BLaER1 (cell line): ENCODE measurements around the gene SLAIN1.

Source experiments
- H3K27ac ChIP-seq: shearing (Covaris generic); formaldehyde crosslinking; 2 replicates; pipeline ENCODE4 v1.8.1; 2022
- H3K27me3 ChIP-seq: shearing (Covaris generic); formaldehyde crosslinking; 2 replicates; pipeline ENCODE4 v1.8.1; 2022
- H3K36me3 ChIP-seq: shearing (Covaris generic); formaldehyde crosslinking; 2 replicates; pipeline ENCODE4 v1.8.1; 2022
- H3K4me1 ChIP-seq: shearing (Covaris generic); formaldehyde crosslinking; 2 replicates; pipeline ENCODE4 v1.8.1; 2022
- H3K4me2 ChIP-seq: shearing (Covaris generic); formaldehyde crosslinking; 2 replicates; pipeline ENCODE4 v1.8.1; 2022
- H3K4me3 ChIP-seq: shearing (Covaris generic); formaldehyde crosslinking; 2 replicates; pipeline ENCODE4 v1.8.1; 2022
- H3K9ac ChIP-seq: shearing (Covaris generic); formaldehyde crosslinking; 2 replicates; pipeline ENCODE4 v1.8.1; 2022
- H3K9me3 ChIP-seq: shearing (Covaris generic); formaldehyde crosslinking; 2 replicates; pipeline ENCODE4 v1.8.1; 2022
- H4K20me1 ChIP-seq: shearing (Covaris generic); formaldehyde crosslinking; 2 replicates; pipeline ENCODE4 v1.8.1; 2022
- Cebpa-rat ChIP-seq: shearing (Covaris generic); IDR thresholded peaks from 2 replicates; pipeline ENCODE4 v1.8.1; 2022

SLAIN1 gene

DNA sequence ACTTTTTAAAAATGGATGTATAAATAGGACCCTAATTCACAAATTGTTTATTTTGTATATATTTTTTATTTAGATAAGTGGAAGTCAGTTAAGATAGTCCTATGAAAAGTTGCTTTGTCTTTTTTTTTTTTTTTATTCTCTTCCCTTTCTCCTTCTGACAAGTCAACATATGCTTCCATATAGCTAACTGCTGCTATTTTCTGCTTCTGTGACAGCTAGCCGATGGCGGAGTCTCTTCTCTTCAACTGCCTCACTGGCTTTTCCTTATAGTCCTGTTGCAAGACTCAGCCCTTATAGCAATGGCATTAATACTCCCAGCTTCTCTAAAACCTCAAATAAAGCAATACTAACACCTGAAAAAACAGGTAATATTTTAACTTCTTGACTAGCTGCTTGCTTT is 45.3 kb downstream of the SLAIN1 start:
- H3K4me2 ChIP-seq: no peak overlapping the region
- H4K20me1 ChIP-seq: peaks cover 53% of the 10 kb centered on the region
- H3K4me1 ChIP-seq: no peaks in the 10 kb centered on the region
- H3K9ac ChIP-seq: no peak overlapping the region
- no peaks in the 10 kb centered on the region for H3K9me3 ChIP-seq
- H3K36me3 ChIP-seq: peaks cover 61% of the 10 kb centered on the region
- H3K4me3 ChIP-seq: no peak overlapping the region
- H3K27me3 ChIP-seq: no peaks in the 10 kb centered on the region
- no peak for TF ChIP-seq Cebpa-rat
- no peak overlapping the region for H3K27ac ChIP-seq

DNA sequence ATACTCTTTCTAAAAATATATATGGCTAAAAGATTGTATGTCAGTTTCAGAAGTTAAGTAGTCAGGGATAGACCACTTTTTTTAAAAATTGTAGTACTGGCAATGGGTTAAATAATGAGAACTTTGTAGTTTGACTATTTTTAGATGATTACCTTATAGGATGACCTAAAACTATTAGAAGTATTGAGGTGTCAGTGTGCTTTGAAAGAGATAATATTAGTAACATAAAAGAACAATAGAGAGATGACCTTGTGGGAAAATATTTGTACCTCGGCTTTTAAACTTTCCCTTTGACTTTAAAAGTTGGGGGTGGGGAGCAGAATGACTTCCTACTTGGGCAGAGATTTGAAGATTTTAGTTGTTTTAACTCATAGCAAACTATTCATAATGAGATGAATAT is 48.3 kb downstream of the SLAIN1 start:
- peaks cover 8% of the 10 kb centered on the region; the same call in 1 of the 2 replicates for H3K4me1 ChIP-seq

DNA sequence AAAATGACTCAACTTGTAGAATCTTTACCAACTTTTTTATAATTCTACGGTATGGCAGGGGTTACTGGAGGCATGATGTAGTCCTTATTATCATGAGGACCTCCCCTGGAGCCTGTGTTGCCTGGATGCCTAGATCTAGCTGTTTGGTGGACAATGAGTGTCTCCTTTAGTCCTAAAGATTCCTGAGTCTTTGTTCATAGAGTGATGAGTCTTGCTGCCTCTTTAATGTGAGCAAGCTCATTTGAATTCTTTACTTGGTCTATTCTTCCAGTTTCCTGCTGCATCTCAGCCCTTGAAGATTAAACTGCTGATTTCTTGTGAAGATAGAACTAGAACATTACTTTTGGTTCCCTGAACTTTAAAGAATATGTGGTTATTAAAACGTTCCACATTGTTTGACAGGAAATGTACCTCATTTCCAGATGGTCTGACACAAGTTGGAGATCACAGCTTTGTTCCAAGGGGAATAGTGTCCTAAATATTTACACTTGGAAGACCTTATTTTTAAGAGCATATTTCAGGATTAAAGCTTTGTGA is 51.9 kb downstream of the SLAIN1 start:
- TF ChIP-seq Cebpa-rat: no peak

More for the DNA sequence above, 48.3 kb downstream of the SLAIN1 start:
- H3K4me2 ChIP-seq: no peak overlapping the region
- no peak for TF ChIP-seq Cebpa-rat
- H3K9me3 ChIP-seq: no peaks in the 10 kb centered on the region
- H3K27me3 ChIP-seq: no peaks in the 10 kb centered on the region
- no peak overlapping the region for H3K27ac ChIP-seq
- H3K9ac ChIP-seq: no peak overlapping the region
- H3K36me3 ChIP-seq: peaks cover 54% of the 10 kb centered on the region
- no peak overlapping the region for H3K4me3 ChIP-seq
- H4K20me1 ChIP-seq: peaks cover 40% of the 10 kb centered on the region

DNA sequence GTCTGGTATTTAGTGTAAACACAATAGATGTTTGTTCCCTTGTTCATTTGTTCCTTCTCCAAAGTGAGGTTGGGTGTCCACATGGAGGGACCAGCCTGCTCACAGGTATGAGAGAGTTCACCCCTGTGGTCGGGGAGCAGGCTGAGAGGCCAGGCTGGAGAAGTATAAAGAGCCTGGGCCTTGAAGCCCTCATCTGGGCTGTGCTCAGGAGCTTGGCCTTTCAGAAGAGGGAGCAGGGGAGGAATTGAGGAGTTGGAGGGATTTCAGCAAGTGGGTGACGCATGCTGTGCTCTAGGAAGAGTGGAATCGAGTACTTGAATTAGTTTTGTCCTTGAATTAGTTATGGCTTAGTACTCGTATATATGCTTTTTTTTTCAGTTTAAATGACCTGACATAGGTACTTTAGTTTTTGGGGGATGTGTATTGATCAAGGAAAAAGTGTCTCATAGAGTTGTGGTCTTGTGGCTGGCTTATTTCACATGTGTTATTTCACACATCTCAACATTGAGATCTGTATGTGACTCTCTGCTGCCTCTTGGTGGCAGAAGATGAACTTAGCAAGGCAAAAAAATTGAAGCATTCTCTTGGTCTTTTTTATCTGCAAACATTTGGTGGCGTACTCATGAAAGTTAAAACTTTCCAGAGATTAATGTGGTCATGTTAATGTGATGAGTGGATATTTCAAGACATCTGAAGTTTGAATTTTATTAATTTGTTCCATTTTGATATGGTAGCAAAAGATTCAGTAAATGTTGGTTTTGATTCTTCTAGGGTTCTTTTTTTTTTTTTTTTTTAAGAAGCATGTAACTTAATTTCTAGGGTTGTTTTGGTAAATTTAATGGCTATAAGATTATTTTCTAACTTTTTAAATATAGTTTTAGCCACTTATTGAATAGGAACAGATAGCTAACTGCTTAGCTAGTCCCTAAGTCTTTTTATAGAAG is 54.3 kb downstream of the SLAIN1 start:
- Histone ChIP-seq H3K27me3 (no peaks in the 10 kb centered on the region), H3K9ac (no peak overlapping the region), H3K27ac (no peak overlapping the region)

More for the DNA sequence above, 51.9 kb downstream of the SLAIN1 start:
- no peaks in the 10 kb centered on the region for H3K27me3 ChIP-seq
- H3K9me3 ChIP-seq: no peaks in the 10 kb centered on the region
- no peak overlapping the region for H3K4me2 ChIP-seq
- H3K9ac ChIP-seq: no peak overlapping the region
- H3K4me1 ChIP-seq: peaks cover 8% of the 10 kb centered on the region; the same call in 1 of the 2 replicates
- peaks cover 57% of the 10 kb centered on the region for H3K36me3 ChIP-seq
- peaks cover 49% of the 10 kb centered on the region for H4K20me1 ChIP-seq
- no peak overlapping the region for H3K27ac ChIP-seq
- no peak overlapping the region for H3K4me3 ChIP-seq

DNA sequence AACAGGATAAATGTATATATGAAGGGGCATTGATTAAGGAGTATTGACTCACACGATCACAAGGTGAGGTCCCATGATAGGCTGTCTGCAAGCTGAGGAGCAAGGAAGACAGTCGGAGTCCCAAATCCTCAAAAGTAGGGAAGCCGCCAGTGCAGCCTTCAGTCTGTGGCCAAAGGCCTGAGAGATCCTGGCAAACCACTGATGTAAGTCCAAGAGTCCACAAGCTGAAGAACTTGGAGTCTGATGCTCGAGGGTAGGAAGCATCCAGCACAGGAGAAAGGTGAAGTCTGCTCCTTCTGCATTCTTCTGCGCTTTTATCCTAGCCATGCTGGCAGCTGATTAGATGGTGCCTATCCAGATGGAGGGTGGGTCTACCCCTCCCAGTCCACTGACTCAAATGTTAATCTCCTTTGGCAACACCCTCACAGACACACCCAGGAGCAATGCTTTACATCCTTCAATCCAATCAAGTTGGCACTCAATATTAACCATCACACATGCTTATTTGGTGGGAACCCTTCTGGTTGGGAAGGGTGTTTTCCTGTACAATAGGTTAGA is 55.1 kb downstream of the SLAIN1 start:
- Histone ChIP-seq H3K27ac (no peak overlapping the region), H3K4me2 (no peak overlapping the region), H3K4me1 (peaks cover 8% of the 10 kb centered on the region; the same call in 1 of the 2 replicates), H4K20me1 (peaks cover 38% of the 10 kb centered on the region), H3K36me3 (peaks cover 56% of the 10 kb centered on the region), H3K4me3 (no peak overlapping the region), H3K9me3 (peaks cover 5% of the 10 kb centered on the region; the same call in 1 of the 2 replicates), H3K27me3 (no peaks in the 10 kb centered on the region), H3K9ac (no peak overlapping the region)
- no peak for TF ChIP-seq Cebpa-rat

More for the DNA sequence above, 54.3 kb downstream of the SLAIN1 start:
- Histone ChIP-seq H3K4me2 (no peak overlapping the region), H3K4me3 (no peak overlapping the region), H3K4me1 (peaks cover 8% of the 10 kb centered on the region; the same call in 1 of the 2 replicates), H3K9me3 (no peaks in the 10 kb centered on the region), H4K20me1 (peaks cover 46% of the 10 kb centered on the region), H3K36me3 (peaks cover 56% of the 10 kb centered on the region)
- TF ChIP-seq Cebpa-rat: no peak

DNA sequence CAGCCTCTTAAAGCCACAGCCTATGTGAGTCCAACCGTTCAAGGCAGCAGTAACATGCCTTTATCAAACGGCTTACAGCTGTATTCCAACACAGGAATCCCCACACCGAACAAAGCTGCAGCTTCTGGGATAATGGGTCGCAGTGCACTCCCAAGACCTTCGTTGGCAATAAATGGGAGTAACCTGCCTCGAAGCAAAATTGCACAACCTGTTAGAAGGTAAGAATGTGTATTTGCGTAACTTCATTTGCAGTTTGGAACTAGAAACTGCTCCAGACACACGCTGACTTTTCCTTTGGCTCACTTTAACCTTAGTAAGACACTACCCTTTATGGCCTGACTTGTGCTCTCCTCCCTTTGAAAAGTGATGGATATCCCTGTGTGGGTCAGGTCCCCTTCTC is 63.4 kb downstream of the SLAIN1 start:
- H3K4me2 ChIP-seq: no peak overlapping the region
- peaks cover 11% of the 10 kb centered on the region for H4K20me1 ChIP-seq
- no peaks in the 10 kb centered on the region for H3K27me3 ChIP-seq
- no peak for TF ChIP-seq Cebpa-rat
- H3K27ac ChIP-seq: no peak overlapping the region
- H3K4me1 ChIP-seq: peaks cover 2% of the 10 kb centered on the region; the same call in 1 of the 2 replicates
- H3K9ac ChIP-seq: no peak overlapping the region
- peaks cover 17% of the 10 kb centered on the region for H3K9me3 ChIP-seq
- no peak overlapping the region for H3K4me3 ChIP-seq
- H3K36me3 ChIP-seq: peaks cover 93% of the 10 kb centered on the region

DNA sequence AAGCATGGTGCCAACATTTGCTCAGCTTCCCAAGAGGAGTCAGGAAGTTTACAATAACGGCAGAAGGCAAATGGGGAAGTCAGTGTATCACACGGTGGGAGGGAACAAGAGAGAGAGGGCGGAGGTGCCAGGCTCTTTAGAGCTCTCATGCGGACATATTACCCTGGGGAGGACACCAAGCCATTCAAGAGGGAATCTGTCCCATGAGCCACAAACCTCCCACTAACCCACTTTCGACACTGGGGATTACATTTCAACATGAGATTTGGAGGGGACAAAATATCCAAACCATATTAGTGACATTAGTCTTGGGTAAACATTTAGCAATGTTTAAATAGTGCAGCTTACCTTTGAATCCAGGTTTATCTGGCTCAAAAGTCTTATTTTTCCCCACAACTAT is 69.9 kb downstream of the SLAIN1 start:
- TF ChIP-seq Cebpa-rat: no peak

DNA sequence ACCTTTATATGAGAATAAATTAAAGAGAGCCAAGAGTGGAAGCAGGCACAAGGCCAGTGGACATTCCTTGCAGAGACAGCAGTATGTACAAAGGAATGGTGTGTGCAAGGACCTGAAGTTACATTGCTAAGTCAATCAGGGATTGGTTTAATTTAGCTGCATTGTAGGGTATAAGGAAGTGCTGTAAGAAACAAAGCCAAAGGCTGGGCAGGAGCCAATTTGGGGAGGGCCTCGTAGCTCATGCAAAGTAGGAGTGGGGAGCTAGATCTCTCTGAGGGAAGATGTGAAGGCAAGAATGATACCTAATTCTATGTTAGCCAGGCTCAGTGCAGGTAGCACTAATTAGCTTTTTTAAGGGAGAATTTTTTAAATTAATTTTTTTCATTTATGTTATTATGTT is 76.7 kb downstream of the SLAIN1 start:
- Histone ChIP-seq H3K27ac (no peak overlapping the region), H3K4me1 (no peaks in the 10 kb centered on the region), H3K9ac (no peak overlapping the region), H3K36me3 (peaks cover 16% of the 10 kb centered on the region), H3K4me2 (no peak overlapping the region), H3K27me3 (no peaks in the 10 kb centered on the region), H4K20me1 (no peaks in the 10 kb centered on the region), H3K4me3 (no peak overlapping the region), H3K9me3 (no peaks in the 10 kb centered on the region; the same call in 1 of the 2 replicates)
- TF ChIP-seq Cebpa-rat: no peak

More for the DNA sequence above, 69.9 kb downstream of the SLAIN1 start:
- H3K27ac ChIP-seq: peak overlapping the region; percentile 11; the same call in 1 of the 2 replicates
- no peaks in the 10 kb centered on the region; the same call in 1 of the 2 replicates for H3K9me3 ChIP-seq
- peaks cover 21% of the 10 kb centered on the region for H3K4me1 ChIP-seq
- no peak overlapping the region for H3K9ac ChIP-seq
- no peak overlapping the region for H3K4me3 ChIP-seq
- H3K4me2 ChIP-seq: peak overlapping the region; percentile 44
- H4K20me1 ChIP-seq: no peaks in the 10 kb centered on the region
- H3K36me3 ChIP-seq: peaks cover 66% of the 10 kb centered on the region
- H3K27me3 ChIP-seq: no peaks in the 10 kb centered on the region

DNA sequence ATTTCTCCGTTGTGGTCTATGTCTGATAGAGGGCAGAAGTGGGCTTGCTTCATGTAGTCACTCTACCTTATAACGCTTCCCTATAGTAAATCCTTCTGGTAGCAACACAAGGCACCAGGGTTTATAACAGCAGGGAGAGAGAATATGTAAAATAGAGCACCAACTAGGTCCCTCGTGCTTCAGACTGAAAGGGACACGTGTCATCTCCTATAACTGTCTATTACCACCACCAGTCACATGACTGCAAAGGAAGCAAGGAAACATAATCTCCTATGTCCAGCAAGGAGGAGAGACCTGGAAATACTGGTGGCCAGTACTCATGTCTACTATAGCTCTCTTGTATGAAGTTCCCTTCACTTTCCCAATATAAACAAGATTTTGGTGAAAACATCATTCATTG is 79.2 kb downstream of the SLAIN1 start:
- no peaks in the 10 kb centered on the region for H4K20me1 ChIP-seq
- H3K4me2 ChIP-seq: no peak overlapping the region
- H3K9me3 ChIP-seq: no peaks in the 10 kb centered on the region
- no peak overlapping the region for H3K4me3 ChIP-seq
- peaks cover 7% of the 10 kb centered on the region; the same call in 1 of the 2 replicates for H3K4me1 ChIP-seq
- H3K9ac ChIP-seq: no peak overlapping the region
- H3K27ac ChIP-seq: no peak overlapping the region
- no peaks in the 10 kb centered on the region for H3K27me3 ChIP-seq
- no peak for TF ChIP-seq Cebpa-rat
- peaks cover 7% of the 10 kb centered on the region for H3K36me3 ChIP-seq
